H1 (cell line): ENCODE measurements around the gene COTL1. TPM values are rescaled to one million over a fixed set of nuclear protein-coding genes. Genes with fewer than 3 reads are reported as not detected.

Experiments
- CTCF ChIA-PET: fragments of 300-600 bp; sonication (Branson Sonifier 250); formaldehyde crosslinking; loops from one replicate; lab custom pipeline; 2021; ENCODE audit not compliant: partially characterized antibody; lab: Charles Lee
- POLR2A ChIA-PET: fragments of 300-600 bp; sonication (Branson Sonifier 250); formaldehyde crosslinking; loops from one replicate; lab custom pipeline; 2021; ENCODE audit warnings: inconsistent platforms; ENCODE audit not compliant: partially characterized antibody; lab: Charles Lee
- DNase-seq, 2 experiments: peaks; one replicate each; pipeline versions ENCODE4 v3.0.0 to v3.0.0-alpha.2; 2010 to 2022; ENCODE audit warnings: low spot score in 2 of 2, low read depth in 1 of 2, mixed read lengths in 1 of 2
- FAIRE-seq: peaks from 2 replicates; lab custom pipeline; 2011; peaks lifted over from hg19 to GRCh38; lab: Jason Lieb, UNC
- H2AFZ ChIP-seq: 2 replicates; pipeline ENCODE4 v1.8.1; 2012; ENCODE audit warnings: low read length, inconsistent platforms
- H2AK5ac ChIP-seq: 2 replicates; pipeline ENCODE4 v1.6.1; 2013; ENCODE audit warnings: low read depth, low read length
- H2BK120ac ChIP-seq: replicated peaks from 2 replicates; pipeline ENCODE3; 2013; ENCODE audit warnings: low read depth, low read length, inconsistent platforms
- H2BK12ac ChIP-seq: 2 replicates; pipeline ENCODE4 v1.6.1; 2013; ENCODE audit warnings: low read depth, low read length
- H2BK15ac ChIP-seq: 2 replicates; pipeline ENCODE4 v1.6.1; 2013; ENCODE audit warnings: low read length
- H2BK20ac ChIP-seq: 2 replicates; pipeline ENCODE4 v1.6.1; 2013; ENCODE audit warnings: low read length
- H2BK5ac ChIP-seq: 2 replicates; pipeline ENCODE4 v1.6.1; 2013; ENCODE audit warnings: low read depth, low read length
- H3K14ac ChIP-seq: 2 replicates; pipeline ENCODE4 v1.6.1; 2013; ENCODE audit warnings: inconsistent platforms; ENCODE audit not compliant: insufficient read length
- H3K18ac ChIP-seq: 2 replicates; pipeline ENCODE4 v1.6.1; 2013; ENCODE audit warnings: low read length; ENCODE audit errors: extremely low read depth
- H3K23ac ChIP-seq: 2 replicates; pipeline ENCODE4 v1.6.1; 2013; ENCODE audit warnings: inconsistent platforms; ENCODE audit not compliant: insufficient read length
- H3K23me2 ChIP-seq: 2 replicates; pipeline ENCODE4 v1.6.1; 2013; ENCODE audit warnings: low read depth, low read length
- H3K27ac ChIP-seq: 2 replicates; pipeline ENCODE4 v1.6.1; 2011; ENCODE audit warnings: low read depth, low read length, inconsistent platforms
- H3K27me3 ChIP-seq, 4 experiments: replicated peaks in 1 of 4; 1 replicate in 1 of 4; 2 replicates in 3 of 4; pipeline versions ENCODE4 v1.6.1 to v1.8.1; 2011 to 2013; ENCODE audit warnings: low read length in 3 of 4, mild to moderate bottlenecking in 3 of 4, inconsistent platforms in 2 of 4, mixed read lengths in 2 of 4, moderate library complexity in 1 of 4; ENCODE audit not compliant: control insufficient read depth in 3 of 4, insufficient read depth in 3 of 4; ENCODE audit errors: extremely low read depth in 1 of 4
- H3K36me3 ChIP-seq, 4 experiments: 2 replicates each; pipeline versions ENCODE4 v1.6.1 to v1.8.1; 2011 to 2013; ENCODE audit warnings: mild to moderate bottlenecking in 4 of 4, low read length in 3 of 4, moderate library complexity in 2 of 4, control low read depth in 1 of 4, inconsistent platforms in 1 of 4; ENCODE audit not compliant: insufficient read depth in 4 of 4, control insufficient read depth in 2 of 4
- H3K4ac ChIP-seq: replicated peaks from 2 replicates; pipeline ENCODE3; 2013; ENCODE audit warnings: low read length, low read depth, mixed read lengths, inconsistent platforms; ENCODE audit not compliant: insufficient read length
- H3K4me1 ChIP-seq, 4 experiments: replicated peaks in 1 of 4; 1 replicate in 1 of 4; 2 replicates in 3 of 4; pipeline versions ENCODE4 v1.6.1 to v1.8.1; 2011 to 2013; ENCODE audit warnings: low read length in 3 of 4, inconsistent platforms in 2 of 4, mixed read lengths in 1 of 4; ENCODE audit not compliant: insufficient read depth in 4 of 4, control insufficient read depth in 3 of 4
- H3K4me2 ChIP-seq, 2 experiments: 2 replicates each; pipeline versions ENCODE4 v1.6.1 to v1.8.1; 2011 to 2013; ENCODE audit warnings: low read depth in 2 of 2, low read length in 2 of 2, control low read depth in 1 of 2, inconsistent platforms in 1 of 2, mild to moderate bottlenecking in 1 of 2; ENCODE audit not compliant: insufficient read depth in 1 of 2
- H3K4me3 ChIP-seq, 4 experiments: fragments of 200-600, 300-600 bp in 1 of 4; sonication (generic), shearing (Covaris generic), sonication (Bioruptor Twin) in 1 of 4; 2 replicates each; pipeline versions ENCODE4 v1.5.1 to v1.8.1; 2011 to 2016; ENCODE audit warnings: low read length in 4 of 4, low read depth in 3 of 4, control low read depth in 2 of 4, inconsistent platforms in 2 of 4, mild to moderate bottlenecking in 2 of 4, mixed read lengths in 1 of 4, moderate library complexity in 1 of 4; ENCODE audit not compliant: insufficient read depth in 2 of 4; ENCODE audit errors: extremely low read depth in 1 of 4
- H3K56ac ChIP-seq: replicated peaks from 2 replicates; pipeline ENCODE3; 2013; ENCODE audit warnings: low read depth, mild to moderate bottlenecking, mixed read lengths, low read length, inconsistent platforms; ENCODE audit not compliant: insufficient read length
- H3K79me1 ChIP-seq: 2 replicates; pipeline ENCODE4 v1.6.1; 2013; ENCODE audit warnings: low read depth, low read length, control low read depth
- H3K79me2 ChIP-seq, 2 experiments: 2 replicates each; pipeline versions ENCODE4 v1.6.1 to v1.8.1; 2012 to 2013; ENCODE audit warnings: low read length in 2 of 2, mild to moderate bottlenecking in 2 of 2, inconsistent platforms in 1 of 2; ENCODE audit not compliant: insufficient read depth in 2 of 2, control insufficient read depth in 1 of 2
- H3K9ac ChIP-seq, 4 experiments: replicated peaks in 1 of 4; 1 replicate in 1 of 4; 2 replicates in 3 of 4; pipeline versions ENCODE4 v1.6.1 to v1.8.1; 2011 to 2013; ENCODE audit warnings: low read depth in 3 of 4, low read length in 3 of 4, control low read depth in 2 of 4, mild to moderate bottlenecking in 2 of 4, moderate library complexity in 2 of 4, inconsistent platforms in 1 of 4; ENCODE audit errors: extremely low read depth in 1 of 4
- H3K9me3 ChIP-seq, 2 experiments: 2 replicates each; pipeline versions ENCODE4 v1.6.1 to v1.8.1; 2012 to 2013; ENCODE audit warnings: mild to moderate bottlenecking in 2 of 2, moderate library complexity in 2 of 2, control low read depth in 1 of 2, inconsistent platforms in 1 of 2, low read depth in 1 of 2, low read length in 1 of 2, mixed read lengths in 1 of 2; ENCODE audit not compliant: insufficient read depth in 2 of 2
- H4K20me1 ChIP-seq, 2 experiments: replicated peaks in 1 of 2; 2 replicates each; pipeline versions ENCODE3 to v1.8.1; 2011 to 2013; ENCODE audit warnings: inconsistent platforms in 2 of 2, low read length in 2 of 2, mild to moderate bottlenecking in 1 of 2; ENCODE audit not compliant: insufficient read depth in 2 of 2, control insufficient read depth in 1 of 2
- H4K5ac ChIP-seq: 2 replicates; pipeline ENCODE4 v1.6.1; 2013; ENCODE audit warnings: low read length, low read depth, mixed read lengths, inconsistent platforms; ENCODE audit not compliant: insufficient read length
- H4K8ac ChIP-seq: 2 replicates; pipeline ENCODE4 v1.8.0; 2013; ENCODE audit warnings: mild to moderate bottlenecking, moderate library complexity, low read length, inconsistent platforms; ENCODE audit not compliant: insufficient read depth; ENCODE audit errors: extremely low read depth
- H4K91ac ChIP-seq: replicated peaks from 2 replicates; pipeline ENCODE3; 2013; ENCODE audit warnings: low read length, mixed read lengths, inconsistent platforms; ENCODE audit not compliant: insufficient read length
- BRCA1 ChIP-seq: IDR thresholded peaks from 2 replicates; pipeline ENCODE4 v1.6.1; 2012; ENCODE audit warnings: low read depth, low read length, improper control_type of control experiment
- WGBS, 2 experiments: shearing (Covaris generic) in 1 of 2; methylation state at CpG; one replicate each; pipeline versions ENCODE4 v1.1.6 to v1.1.7; 2013 to 2015; ENCODE audit warnings: low lambda C conversion rate in 2 of 2, mixed read lengths in 2 of 2, inconsistent platforms in 1 of 2, low coverage in 1 of 2, missing lambda C conversion rate in 1 of 2; ENCODE audit not compliant: insufficient replicate concordance in 2 of 2, insufficient coverage in 1 of 2, insufficient read length in 1 of 2; ENCODE audit errors: extremely low coverage in 1 of 2, missing lambda C conversion rate in 1 of 2; 5-methylcytosine and 5-hydroxymethylcytosine counted together
- polyA plus RNA-seq, 7 experiments: library from polyadenylated mRNA; depleted of rRNA in 3 of 7; stranded (reverse) in 5 of 7; unstranded in 2 of 7; fragments of >200 nt in 5 of 7; fragments of 200-250 nt in 2 of 7; gene quantifications; 1 replicate in 5 of 7; 2 replicates in 1 of 7; 4 replicates in 1 of 7; pipeline versions ENCODE4 v1.2.1 to v1.2.3, GENCODE V29; 2011 to 2013; ENCODE audit warnings: missing spikeins in 2 of 7, mixed read lengths in 2 of 7
- total RNA-seq: library from RNA; stranded (reverse); fragmentation: NEBNext Ultra II Directional; extraction: Animal tissue kit (Norgen Biotek cat#: 25700); gene quantifications from 2 replicates; pipeline ENCODE4 v1.2.1, GENCODE V29; 2021

The COTL1 gene
- total and polyA plus RNA-seq, 2 of the 8 experiments (the other 6 are each of a cell fraction or from before 2014, with no cell fraction given), result 59.2 to 183 TPM

DNA sequence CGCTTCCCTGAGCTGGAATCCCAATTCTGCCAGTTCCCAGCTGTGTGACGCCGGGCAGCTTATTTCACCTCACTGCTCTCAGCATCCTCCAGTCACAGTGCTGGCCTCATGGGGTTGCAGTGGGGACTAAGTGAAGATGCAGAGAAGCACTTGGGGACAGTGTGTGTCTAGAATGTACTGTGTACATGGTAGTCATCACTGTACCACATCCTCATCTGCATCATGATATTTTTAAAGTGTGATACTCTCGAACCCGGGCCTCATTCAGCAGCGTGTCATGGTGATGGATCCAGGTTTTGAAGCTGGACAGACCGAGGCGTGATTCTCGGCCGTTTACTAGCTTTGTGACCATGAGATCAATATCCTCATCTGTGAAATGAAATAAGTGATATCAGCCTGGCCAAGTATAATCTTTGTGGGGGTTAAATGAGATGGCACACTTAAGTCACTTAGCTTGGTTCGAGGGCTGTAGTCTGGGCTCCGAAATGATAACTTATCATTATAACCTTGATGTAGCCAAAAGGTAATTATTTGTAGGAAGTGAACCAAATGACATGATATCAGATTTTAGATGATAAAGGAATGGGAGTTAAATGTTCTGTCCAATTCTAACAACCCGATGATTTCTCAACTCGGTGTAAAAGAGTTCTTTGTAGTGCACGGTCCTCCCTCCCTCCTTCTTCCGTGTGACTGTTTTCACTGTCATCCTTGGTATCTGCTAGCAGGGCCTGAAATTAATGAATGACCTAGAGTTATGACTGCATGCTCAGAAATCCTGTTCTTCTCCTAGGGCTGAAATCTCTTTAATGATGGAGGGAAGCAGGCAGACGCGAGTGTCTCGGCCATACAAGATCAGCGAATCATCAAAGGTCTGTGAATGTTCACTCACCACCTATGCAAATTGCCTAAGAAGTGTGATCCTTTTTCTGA is 32.4 kb upstream of the COTL1 start:
- no peak overlapping the region for H2BK5ac ChIP-seq
- H3K9ac ChIP-seq, result no peak overlapping the region
- no peak overlapping the region for H3K23ac ChIP-seq
- no peak overlapping the region for H3K18ac ChIP-seq
- H2BK120ac ChIP-seq, result no peak overlapping the region
- no peak overlapping the region for H2BK20ac ChIP-seq
- H4K91ac ChIP-seq, result no peak overlapping the region
- 93% methylated on average over 20 of the region's 20 CpGs; no CpG with 5 or more reads in 1 of the 2 experiments for WGBS, 2 experiments
- no peak overlapping the region for H4K5ac ChIP-seq
- peaks cover 0 to 13% (median 9%) of the 10 kb centered on the region in 4 experiments; a peak in 4 of 7 replicates for H3K27me3 ChIP-seq
- no peak overlapping the region for H2AFZ ChIP-seq
- no peak overlapping the region for H3K4ac ChIP-seq
- H3K4me2 ChIP-seq, result no peak overlapping the region; a peak in 1 of 4 replicates
- peaks cover 0 to 4% (median 2%) of the 10 kb centered on the region in 4 experiments; a peak in 4 of 7 replicates for H3K4me1 ChIP-seq
- no peak overlapping the region for H3K27ac ChIP-seq
- H4K20me1 ChIP-seq, result peaks cover 2 to 6% of the 10 kb centered on the region in 2 experiments
- POLR2A ChIA-PET, result no interaction called here
- H3K79me2 ChIP-seq, result no peaks in the 10 kb centered on the region
- peaks cover 7% of the 10 kb centered on the region; the same call in 1 of the 2 replicates for H3K23me2 ChIP-seq
- no peak overlapping the region for H3K56ac ChIP-seq
- CTCF ChIA-PET, result interaction anchor here (0.6 to 1.7 kb wide), 5 partner anchors 13 to 75 kb away, joined by 3 to 9 read pairs (median 3); no protein-coding TSS in a partner anchor
- FAIRE-seq (no peak), DNase-seq (no peak)
- H3K4me3 ChIP-seq, result no peak overlapping the region
- H2AK5ac ChIP-seq, result no peak overlapping the region
- no peak overlapping the region for H2BK15ac ChIP-seq
- no peak overlapping the region for H4K8ac ChIP-seq
- peaks cover 0 to 3% (median 0%) of the 10 kb centered on the region in 4 experiments; a peak in 3 of 8 replicates for H3K36me3 ChIP-seq
- no peak overlapping the region for H3K14ac ChIP-seq
- H2BK12ac ChIP-seq, result no peak overlapping the region
- no peak for TF ChIP-seq BRCA1
- TF ChIP-seq, all 59 proteins: peak for 0
- Histone ChIP-seq H3K79me1 (no peaks in the 10 kb centered on the region), H3K9me3 (no peaks in the 10 kb centered on the region)
